Neural cell (in vitro differentiated cells): ENCODE data around the gene IP6K3. TPM values are rescaled to one million over a fixed set of nuclear protein-coding genes. Genes with fewer than 3 reads are reported as not detected.

Source experiments
- H2AFZ ChIP-seq: fragments of 200-600, 300-800 bp; sonication (generic), shearing (Covaris generic); 2 replicates; pipeline ENCODE4 v1.6.0; 2014; ENCODE audit warnings: low read depth, mild to moderate bottlenecking, antibody characterized with exemption, low read length, moderate library complexity
- H3F3A ChIP-seq: fragments of 200-600 bp; shearing (Covaris generic); 2 replicates; pipeline ENCODE4 v1.6.1; 2016; ENCODE audit warnings: mild to moderate bottlenecking, moderate library complexity, mixed read lengths, antibody characterized with exemption, low read length; ENCODE audit not compliant: insufficient read depth, poor library complexity, severe bottlenecking
- H3K27ac ChIP-seq: fragments of 200-600, 300-800 bp; sonication (generic), shearing (Covaris generic); 2 replicates; pipeline ENCODE4 v1.5.1; 2014; ENCODE audit warnings: mild to moderate bottlenecking, low read length, moderate library complexity
- H3K27me3 ChIP-seq: fragments of 300-800, 200-600 bp; sonication (generic), shearing (Covaris generic); 2 replicates; pipeline ENCODE4 v1.6.0; 2014; ENCODE audit warnings: mild to moderate bottlenecking, low read depth, low read length, moderate library complexity; ENCODE audit not compliant: insufficient read depth
- H3K36me3 ChIP-seq: fragments of 300-800, 200-600 bp; sonication (generic), shearing (Covaris generic); 2 replicates; pipeline ENCODE4 v1.5.1; 2014; ENCODE audit warnings: mild to moderate bottlenecking, antibody characterized with exemption, low read length, moderate library complexity; ENCODE audit not compliant: insufficient read depth
- H3K4me2 ChIP-seq: fragments of 300-800, 200-600 bp; sonication (generic), shearing (Covaris generic); 2 replicates; pipeline ENCODE4 v1.6.0; 2014; ENCODE audit warnings: mild to moderate bottlenecking, low read length
- H3K4me3 ChIP-seq: fragments of 300-800, 200-600 bp; sonication (generic), shearing (Covaris generic); 2 replicates; pipeline ENCODE4 v1.5.1; 2014; ENCODE audit warnings: mild to moderate bottlenecking, low read length, moderate library complexity
- H3K79me2 ChIP-seq: fragments of 200-600 bp; shearing (Covaris generic); replicated peaks from 2 replicates; pipeline ENCODE4 v1.6.0; 2014; ENCODE audit warnings: mild to moderate bottlenecking, low read length, moderate library complexity; ENCODE audit not compliant: insufficient read depth
- H3K9ac ChIP-seq: fragments of 300-800, 200-600 bp; sonication (generic), shearing (Covaris generic); 2 replicates; pipeline ENCODE4 v1.6.1; 2016; ENCODE audit warnings: mild to moderate bottlenecking, low read length, mixed read lengths
- H3K9me2 ChIP-seq: fragments of 200-600 bp; shearing (Covaris generic); 2 replicates; pipeline ENCODE4 v1.6.1; 2016; ENCODE audit warnings: mild to moderate bottlenecking, low read length, mixed read lengths; ENCODE audit not compliant: insufficient read depth
- H3K9me3 ChIP-seq: fragments of 200-600, 300-800 bp; sonication (generic), shearing (Covaris generic); 2 replicates; pipeline ENCODE4 v1.6.1; 2016; ENCODE audit warnings: mild to moderate bottlenecking, mixed run types, low read length, moderate library complexity, mixed read lengths
- H4K20me1 ChIP-seq: fragments of 200-600 bp; shearing (Covaris generic); 2 replicates; pipeline ENCODE4 v1.6.1; 2016; ENCODE audit warnings: mild to moderate bottlenecking, mixed run types; ENCODE audit not compliant: insufficient read depth
- CTCF ChIP-seq: fragments of 450-650 bp; IDR thresholded peaks from 2 replicates; pipeline ENCODE4 v1.5.1; 2014; ENCODE audit warnings: antibody characterized with exemption, mild to moderate bottlenecking, moderate library complexity; ENCODE audit not compliant: poor library complexity, severe bottlenecking
- EP300 ChIP-seq: fragments of 450-650 bp; conservative IDR thresholded peaks from 2 replicates; pipeline ENCODE4 v1.6.1; 2014; ENCODE audit warnings: antibody characterized with exemption, mild to moderate bottlenecking, moderate library complexity; ENCODE audit not compliant: poor library complexity, severe bottlenecking
- EZH2 ChIP-seq: fragments of 200-600, 300-800 bp; shearing (Covaris generic), sonication (generic); IDR thresholded peaks from 2 replicates; pipeline ENCODE4 v1.6.1; 2014; ENCODE audit warnings: antibody characterized with exemption, low read length, borderline replicate concordance, mild to moderate bottlenecking; ENCODE audit not compliant: insufficient read depth, poor library complexity, severe bottlenecking
- MXI1 ChIP-seq: fragments of 450-650 bp; conservative IDR thresholded peaks from 2 replicates; pipeline ENCODE4 v1.6.1; 2014; ENCODE audit warnings: antibody characterized with exemption, mild to moderate bottlenecking; ENCODE audit not compliant: poor library complexity, severe bottlenecking
- POLR2AphosphoS5 ChIP-seq: IDR thresholded peaks from 2 replicates; pipeline ENCODE4 v1.6.1; 2012
- RAD21 ChIP-seq: fragments of 450-650 bp; conservative IDR thresholded peaks from 2 replicates; pipeline ENCODE4 v1.6.1; 2014; ENCODE audit warnings: antibody characterized with exemption, mild to moderate bottlenecking, moderate library complexity
- REST ChIP-seq: IDR thresholded peaks from 2 replicates; pipeline ENCODE4 v1.6.1; 2012; ENCODE audit warnings: borderline replicate concordance
- SMC3 ChIP-seq: fragments of 450-650 bp; conservative IDR thresholded peaks from 2 replicates; pipeline ENCODE4 v1.6.1; 2014; ENCODE audit warnings: antibody characterized with exemption, mild to moderate bottlenecking, moderate library complexity; ENCODE audit not compliant: poor library complexity
- TAF1 ChIP-seq: IDR thresholded peaks from 2 replicates; pipeline ENCODE4 v1.6.1; 2012; ENCODE audit warnings: low read depth
- polyA plus RNA-seq: library from polyadenylated mRNA; depleted of rRNA; stranded (reverse); fragments of >200 nt; gene quantifications from 2 replicates; pipeline ENCODE4 v1.2.3, GENCODE V29; 2014

Gene IP6K3
- polyA plus RNA-seq, 1 donor from 2014 or later, result not detected

DNA sequence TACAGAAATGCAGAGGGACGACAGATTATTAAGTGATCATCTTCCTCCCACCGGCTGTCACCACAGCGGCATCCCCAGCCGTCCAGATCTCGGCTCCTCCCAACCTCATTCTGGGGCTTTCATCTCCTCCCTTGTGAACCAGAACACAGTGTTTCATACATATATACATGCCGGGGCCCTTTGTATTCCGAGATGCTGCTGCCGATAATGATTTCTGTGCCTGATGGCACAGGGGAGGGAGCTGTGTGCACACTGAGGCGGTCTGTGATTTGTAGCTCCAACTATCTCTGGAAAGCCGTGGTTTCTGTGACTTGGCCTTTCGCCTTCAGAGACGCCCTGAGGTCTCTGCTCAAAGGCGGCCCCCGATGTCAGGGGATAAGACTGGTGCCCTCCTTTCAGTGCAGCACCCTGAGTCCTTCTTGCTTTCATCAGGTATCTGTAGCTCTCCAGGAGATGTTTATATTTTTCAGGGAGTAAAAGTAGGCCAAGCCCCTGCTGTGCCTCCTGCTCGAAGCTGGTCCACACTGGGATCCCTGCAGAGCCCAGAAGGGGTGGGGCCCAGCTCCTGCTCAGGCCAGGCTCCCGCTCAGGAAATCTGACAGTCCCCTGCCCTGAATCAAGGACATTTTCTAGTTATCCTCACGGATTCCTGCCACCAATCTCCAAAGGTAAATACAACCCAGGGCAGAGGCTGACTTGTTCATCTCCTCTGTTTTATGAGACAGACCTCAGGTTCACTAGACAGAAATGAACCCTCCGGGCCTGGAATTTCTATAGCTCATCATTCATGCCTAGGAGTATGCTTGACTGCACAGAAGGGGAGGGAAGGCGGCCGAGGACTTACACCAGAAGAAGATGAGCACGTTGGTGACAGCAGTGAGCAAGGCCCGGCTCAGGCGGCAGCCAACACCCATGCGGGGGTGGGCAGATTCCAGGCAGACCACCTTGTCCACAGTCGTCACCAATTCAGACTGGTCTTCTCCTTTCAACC, 31.0 kb upstream of the IP6K3 start:
- H2AFZ ChIP-seq, result no peak overlapping the region
- H4K20me1 ChIP-seq, result no peaks in the 10 kb centered on the region
- peak overlapping the region; percentile 36 for H3K4me3 ChIP-seq

GRCh38 chr6:33776764-33777163, 30.1 kb upstream of the IP6K3 start:
- H3K79me2 ChIP-seq, result no peaks in the 10 kb centered on the region
- H3K9ac ChIP-seq, result no peak overlapping the region
- peaks cover 18% of the 10 kb centered on the region for H3K36me3 ChIP-seq
- no peak overlapping the region for H2AFZ ChIP-seq
- TF ChIP-seq SMC3 (no peak), TAF1 (no peak), POLR2AphosphoS5 (no peak), REST (no peak), EP300 (no peak), EZH2 (no peak), CTCF (no peak), MXI1 (no peak), RAD21 (no peak)
- no peaks in the 10 kb centered on the region for H3K9me2 ChIP-seq
- no peaks in the 10 kb centered on the region for H3K27me3 ChIP-seq
- H3K27ac ChIP-seq, result peak overlapping the region; percentile 61
- H3K9me3 ChIP-seq, result no peaks in the 10 kb centered on the region
- peaks cover 5% of the 10 kb centered on the region for H3F3A ChIP-seq
- no peak overlapping the region for H3K4me3 ChIP-seq
- no peak overlapping the region for H3K4me2 ChIP-seq
- H4K20me1 ChIP-seq, result no peaks in the 10 kb centered on the region

More for the DNA sequence above, 31.0 kb upstream of the IP6K3 start:
- Histone ChIP-seq H3K27ac (peak overlapping the region; percentile 61), H3F3A (peaks cover 2% of the 10 kb centered on the region), H3K9ac (peak overlapping the region; percentile 44), H3K9me3 (no peaks in the 10 kb centered on the region), H3K9me2 (no peaks in the 10 kb centered on the region), H3K79me2 (no peaks in the 10 kb centered on the region), H3K27me3 (no peaks in the 10 kb centered on the region), H3K36me3 (peaks cover 10% of the 10 kb centered on the region), H3K4me2 (no peak overlapping the region)
- TF ChIP-seq TAF1 (no peak), EZH2 (no peak), REST (peak; percentile 3)
